ENCODE measurements around the gene JUP. TPM values are rescaled to one million over a fixed set of nuclear protein-coding genes. Genes with fewer than 3 reads are reported as not detected.

The JUP gene
- total and polyA plus RNA-seq, 2 of the 13 experiments (the other 11 are each of a cell fraction or from before 2014, with no cell fraction given), result 12.1 to 20.6 TPM

GRCh38 chr17:41786227-41787020, at the start of gene JUP (continued):
- TF ChIP-seq SNRNP70 (IDR thresholded peaks at IDR 0.05; ENCODE audit: low read depth, low read length) (no peak), ATF4 (CRISPR knock-in tag; IDR thresholded peaks at IDR 0.05) (no peak), FOXK2 (IDR thresholded peaks at IDR 0.05) (peak; percentile 54; the same call in 1 of the 2 replicates), KMT2B (CRISPR knock-in tag; IDR thresholded peaks at IDR 0.05) (peak; percentile 5; the same call in 1 of the 2 replicates), ZNF383 (CRISPR knock-in tag; IDR thresholded peaks at IDR 0.05; ENCODE audit: borderline replicate concordance) (no peak), ZSCAN25 (CRISPR knock-in tag; IDR thresholded peaks at IDR 0.05) (peak; percentile 66), NBN (conservative IDR thresholded peaks at IDR 0.05) (no peak), ZNF713 (CRISPR knock-in tag; IDR thresholded peaks at IDR 0.05) (peak; percentile 67; the same call in 1 of the 2 replicates), ZNF574 (CRISPR knock-in tag; IDR thresholded peaks at IDR 0.05) (peak; percentile 78), HNRNPH1 (optimal IDR thresholded peaks at IDR 0.05; ENCODE audit: low read depth, low read length) (no peak), ZBTB38 (CRISPR knock-in tag; IDR thresholded peaks at IDR 0.05) (peak; percentile 43; the same call in 1 of the 2 replicates), SKI (IDR thresholded peaks at IDR 0.05; ENCODE audit: partially characterized antibody) (peak; percentile 24), REL (CRISPR knock-in tag; conservative IDR thresholded peaks at IDR 0.05) (0 out of 2 replicates have a peak, but pooled peaks have one; percentile 1), ZBTB7B (CRISPR knock-in tag; IDR thresholded peaks at IDR 0.05) (peak; percentile 95), ZNF790 (CRISPR knock-in tag; IDR thresholded peaks at IDR 0.05; ENCODE audit: borderline replicate concordance) (peak; percentile 84; the same call in 1 of the 2 replicates), ZNF24 (IDR thresholded peaks at IDR 0.05) (peak; percentile 77; the same call in 1 of the 2 replicates), ZNF747 (CRISPR knock-in tag; IDR thresholded peaks at IDR 0.05; ENCODE audit: borderline replicate concordance) (no peak), DBP (CRISPR knock-in tag; IDR thresholded peaks at IDR 0.05; ENCODE audit: not compliant biosample characterization) (peak; percentile 76), TAF1 (CRISPR knock-in tag; IDR thresholded peaks at IDR 0.05) (peak; percentile 80), RXRA (CRISPR knock-in tag; IDR thresholded peaks at IDR 0.05) (peak; percentile 19), SCMH1 (CRISPR knock-in tag; IDR thresholded peaks at IDR 0.05; ENCODE audit: borderline replicate concordance) (no peak), CTCF (CRISPR knock-in tag; IDR thresholded peaks at IDR 0.05) (peak; percentile 83), ZNF773 (CRISPR knock-in tag; IDR thresholded peaks at IDR 0.05; ENCODE audit: borderline replicate concordance) (no peak), MEF2D (CRISPR knock-in tag; IDR thresholded peaks at IDR 0.05) (no peak), ZNF616 (CRISPR knock-in tag; IDR thresholded peaks at IDR 0.05; ENCODE audit: low read depth) (no peak)
